DMS53 treated with DMSO at 0.1 percent for 48 hours (cell line): ENCODE results near the gene SNX27.

Experiments
- DNase-seq: peaks from one replicate; lab custom pipeline; 2025; ENCODE audit not compliant: unreplicated experiment; lab: John Stamatoyannopoulos, UW

The SNX27 gene

DNA sequence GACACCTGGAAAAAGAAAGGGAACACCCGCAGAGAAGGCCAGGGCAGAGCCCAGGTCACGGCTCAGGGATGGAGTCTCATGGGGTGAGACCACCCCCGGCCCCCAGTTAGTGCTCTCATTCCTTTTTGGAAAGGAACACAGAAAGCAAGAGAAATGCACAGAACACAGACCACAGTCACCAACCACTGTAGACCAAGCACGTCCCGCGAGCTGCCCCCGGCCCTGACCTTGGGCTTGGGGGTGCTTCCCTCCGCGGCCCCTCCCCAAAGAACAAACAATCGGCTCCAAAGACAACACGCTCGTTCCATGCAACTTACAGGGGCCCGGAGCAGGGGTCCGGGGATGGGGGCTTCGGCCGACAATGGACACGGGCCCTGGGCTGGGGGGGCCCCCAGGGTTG, 92.0 kb downstream of the SNX27 start:
- DNase-seq: no peak

DNA sequence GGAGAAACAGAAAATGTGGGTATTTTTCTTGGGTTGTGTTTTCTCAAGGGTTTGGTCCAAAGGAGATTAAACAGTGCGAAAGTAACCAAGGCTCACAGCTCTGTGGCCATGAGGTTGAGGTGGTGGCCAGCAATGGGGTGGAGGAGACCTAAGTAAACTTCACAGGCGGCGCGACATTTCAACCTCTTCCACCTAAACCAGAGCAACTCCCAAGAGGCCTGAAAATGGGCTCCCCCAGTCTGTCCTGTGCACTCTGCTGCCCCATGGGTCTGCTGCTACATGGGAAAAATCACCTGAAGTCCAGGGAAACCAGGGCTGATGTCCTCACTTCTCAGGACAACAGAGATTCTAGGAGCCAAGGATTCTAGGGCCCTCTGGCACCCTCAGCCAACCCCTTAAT, 92.4 kb downstream of the SNX27 start:
- no peak for DNase-seq

DNA sequence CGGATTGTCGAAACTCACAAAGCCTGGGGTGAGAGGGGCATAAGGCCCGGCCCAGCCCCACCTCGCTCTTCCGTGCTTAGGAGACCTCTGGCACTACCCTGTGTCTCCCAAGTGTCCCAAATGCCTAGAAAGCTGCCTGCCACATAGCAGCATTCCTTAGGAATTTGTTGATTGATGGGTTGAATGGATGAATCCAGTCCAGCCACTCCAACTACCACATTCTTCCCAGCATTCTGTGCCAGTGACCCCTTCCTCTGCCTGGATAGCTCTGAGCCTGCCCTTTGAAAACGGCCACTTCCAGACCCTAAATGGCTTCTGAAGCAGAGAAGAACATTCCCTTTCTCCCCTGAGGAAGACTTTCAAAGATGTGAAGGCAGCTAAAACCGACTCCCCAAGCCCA, 93.3 kb downstream of the SNX27 start:
- no peak for DNase-seq

DNA sequence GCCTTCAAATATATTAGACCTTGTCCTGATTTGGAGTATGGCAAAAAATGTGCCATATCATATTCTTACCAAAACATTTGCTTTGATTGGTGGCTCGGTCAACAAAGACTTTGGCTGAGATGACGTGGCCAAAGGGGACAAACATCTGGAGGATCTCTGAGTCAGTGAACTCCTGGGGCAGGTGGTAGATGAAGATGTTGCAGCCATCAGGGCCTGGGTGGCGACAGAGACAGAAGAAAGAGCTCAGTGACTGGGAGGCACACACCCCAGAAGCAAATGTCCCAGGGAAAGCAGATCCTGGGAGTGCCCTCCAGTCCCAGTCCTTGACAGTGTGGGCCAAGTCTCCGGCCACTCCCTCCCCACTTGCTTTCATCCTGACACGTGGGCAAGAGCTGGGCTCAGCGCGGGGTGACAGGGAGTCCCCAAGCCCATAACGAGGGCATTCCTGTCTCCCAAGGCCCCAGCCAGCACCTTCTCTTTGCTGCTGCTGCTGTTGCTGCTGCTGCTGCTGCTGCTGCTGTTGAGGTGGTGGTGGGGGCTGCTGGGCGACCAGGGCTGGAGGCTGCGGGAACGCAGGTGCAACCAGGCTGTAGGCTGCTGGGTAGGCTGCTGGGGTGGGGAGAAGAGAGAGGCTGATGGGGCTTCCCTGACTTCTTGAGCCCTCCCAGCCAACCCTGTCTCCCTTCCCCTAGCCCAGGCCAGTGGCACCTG, 94.1 kb downstream of the SNX27 start:
- DNase-seq: no peak

DNA sequence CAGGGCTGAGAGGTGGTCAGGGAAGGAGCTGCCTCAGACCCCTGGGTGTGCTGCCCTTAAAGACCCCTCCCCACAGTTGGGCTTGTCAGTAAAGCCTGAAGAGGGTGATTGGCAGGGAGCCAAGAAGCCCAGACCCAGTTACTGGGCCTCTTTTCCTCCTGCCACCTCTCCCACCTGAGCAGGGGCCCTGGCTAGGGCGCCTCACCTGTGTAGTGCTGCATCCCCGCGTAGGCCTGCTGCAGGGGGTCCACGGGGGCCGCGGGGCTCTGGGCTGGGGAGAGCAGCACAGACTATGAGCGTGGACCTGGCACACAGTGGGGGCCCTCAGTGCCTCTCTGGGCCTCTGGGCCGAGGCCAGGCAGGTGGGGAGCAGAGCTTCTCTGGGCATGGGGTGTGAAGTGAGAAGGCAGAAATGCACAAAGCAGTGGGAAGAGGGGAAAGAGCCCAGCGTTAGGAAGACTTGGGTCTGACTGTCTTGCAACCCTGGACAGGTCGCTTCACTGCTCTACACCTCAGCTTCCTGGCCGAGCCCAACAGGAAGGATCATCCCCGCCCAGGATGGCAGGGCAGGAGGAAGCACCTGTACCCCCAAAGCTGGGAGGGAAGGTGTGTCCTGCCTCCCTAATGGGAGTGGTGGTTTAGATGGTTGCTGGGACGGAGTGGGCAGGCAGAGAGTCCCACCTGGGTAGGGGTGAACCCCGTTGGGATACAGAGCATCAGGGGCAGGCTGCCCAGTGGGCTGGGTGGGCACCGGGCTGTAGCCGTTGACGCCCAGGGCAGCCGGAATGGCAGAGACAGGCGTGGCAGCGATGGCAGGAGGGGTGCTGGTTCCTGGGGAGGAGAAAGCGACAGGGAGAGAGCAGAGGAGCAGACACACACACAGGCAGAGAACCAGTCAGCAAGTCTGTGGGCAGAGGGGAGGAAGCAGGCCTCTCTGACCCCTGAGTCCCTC, 94.9 kb downstream of the SNX27 start:
- no peak for DNase-seq

DNA sequence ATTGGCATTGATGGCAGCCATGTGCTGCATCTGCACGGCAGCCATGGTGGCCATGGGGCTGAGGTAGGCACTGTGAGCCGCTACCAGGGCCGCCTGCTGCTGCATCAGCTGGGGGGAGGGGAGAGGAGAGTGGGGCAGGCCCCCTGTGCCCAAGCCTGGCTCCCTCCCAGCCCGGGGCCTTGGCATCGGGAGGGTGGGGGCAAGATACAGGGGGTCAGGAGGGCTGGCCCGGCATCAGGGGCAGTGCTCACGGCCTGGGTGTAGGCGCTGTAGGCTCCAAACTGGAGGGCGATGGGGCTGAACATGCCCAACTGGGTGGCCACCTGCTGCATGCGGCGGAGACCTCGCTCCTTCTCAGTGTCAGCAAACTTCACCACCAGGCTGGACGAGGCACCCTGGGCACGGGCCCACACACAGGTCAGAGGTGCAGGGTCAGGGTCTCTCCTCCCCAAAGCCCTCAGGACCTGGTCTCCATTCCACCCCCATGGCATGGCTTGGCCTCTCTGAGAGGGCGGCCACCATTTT, 95.8 kb downstream of the SNX27 start:
- no peak for DNase-seq

DNA sequence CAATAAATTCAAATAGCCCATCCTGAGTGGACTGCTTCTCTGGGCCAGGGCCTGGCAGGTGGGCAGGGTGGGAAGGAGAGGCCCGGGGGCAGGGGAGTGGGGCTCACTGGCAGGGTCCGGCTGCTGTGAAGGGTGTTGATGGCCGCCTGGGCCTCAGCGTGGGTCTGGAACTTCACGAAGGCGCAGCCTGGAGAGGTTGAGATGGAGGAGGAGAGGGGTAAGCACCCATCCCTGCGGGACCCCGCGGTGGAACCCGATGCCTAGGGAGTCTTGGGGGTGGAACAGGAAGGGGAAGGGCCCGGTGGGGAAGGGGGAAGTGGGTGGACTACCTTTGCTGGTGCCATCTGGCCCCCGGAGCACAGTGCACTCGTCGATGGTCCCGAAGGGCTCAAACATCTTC, 97.0 kb downstream of the SNX27 start:
- no peak for DNase-seq

DNA sequence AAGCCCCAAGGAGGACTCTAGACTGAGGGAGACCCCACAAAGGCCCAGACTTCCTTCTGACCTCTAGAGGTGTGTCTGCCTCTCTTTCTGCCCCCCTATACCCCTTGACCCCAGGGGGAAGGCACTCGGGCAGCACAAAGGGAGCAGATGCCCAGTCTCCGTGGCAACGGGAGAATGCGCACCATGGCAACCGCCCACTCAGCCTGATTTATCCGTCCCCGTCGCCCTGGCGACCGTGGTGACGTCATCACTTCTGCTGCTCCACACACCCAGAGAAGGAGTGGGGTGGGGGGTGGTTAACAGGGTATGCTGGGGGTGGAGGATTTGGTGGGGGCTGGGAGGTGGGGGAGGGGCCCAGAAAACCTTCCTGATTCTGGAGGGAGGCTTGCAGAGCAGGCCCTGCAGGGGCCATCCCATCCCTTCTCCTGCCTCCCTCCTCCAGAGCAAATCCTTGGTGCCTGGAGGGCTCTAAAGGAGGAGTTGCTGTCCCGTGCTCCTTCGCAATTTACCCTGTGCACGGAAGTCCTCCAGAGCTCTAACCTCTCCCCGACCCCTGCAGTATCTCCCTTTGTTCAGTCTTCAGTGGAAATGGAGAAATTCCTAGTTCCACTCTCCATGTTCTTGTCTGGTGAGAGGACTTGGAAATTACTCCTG, 98.5 kb downstream of the SNX27 start:
- DNase-seq: no peak

DNA sequence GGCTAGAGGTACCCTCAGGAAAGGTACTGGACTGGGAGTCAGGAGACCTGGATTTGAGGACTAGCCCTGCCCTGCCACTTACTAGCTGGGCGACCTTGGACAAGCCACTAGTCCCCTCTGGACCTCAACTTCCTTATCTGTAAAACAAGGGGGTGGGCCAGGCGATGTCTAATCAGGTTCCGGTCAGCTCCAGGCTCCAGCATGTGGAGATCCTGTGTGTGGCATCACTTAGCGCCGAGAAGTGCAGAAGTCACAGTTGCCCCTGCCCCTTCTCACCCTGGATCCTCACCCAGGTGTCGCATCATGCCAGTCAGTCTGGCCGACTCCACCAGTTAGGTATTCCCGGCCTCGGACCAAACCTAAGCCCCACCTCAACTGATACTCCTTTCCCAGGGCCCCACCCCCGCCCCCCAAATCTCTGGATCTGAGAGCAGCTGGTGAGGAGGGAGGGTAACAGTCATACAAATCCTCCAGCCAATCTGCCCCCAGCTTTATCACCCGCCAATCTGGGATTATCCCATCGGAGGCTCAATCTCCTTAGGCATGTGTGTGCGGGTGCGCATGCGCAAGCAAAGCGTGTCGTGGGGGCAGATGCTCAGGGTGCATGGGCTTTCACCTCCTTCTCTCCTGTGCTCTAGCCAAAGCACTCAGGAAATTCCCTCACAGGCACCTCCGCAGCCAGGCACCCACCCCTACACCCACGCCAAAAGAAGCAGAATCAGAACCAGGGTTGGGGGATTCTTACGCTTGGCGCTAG, 99.4 kb downstream of the SNX27 start:
- no peak for DNase-seq

DNA sequence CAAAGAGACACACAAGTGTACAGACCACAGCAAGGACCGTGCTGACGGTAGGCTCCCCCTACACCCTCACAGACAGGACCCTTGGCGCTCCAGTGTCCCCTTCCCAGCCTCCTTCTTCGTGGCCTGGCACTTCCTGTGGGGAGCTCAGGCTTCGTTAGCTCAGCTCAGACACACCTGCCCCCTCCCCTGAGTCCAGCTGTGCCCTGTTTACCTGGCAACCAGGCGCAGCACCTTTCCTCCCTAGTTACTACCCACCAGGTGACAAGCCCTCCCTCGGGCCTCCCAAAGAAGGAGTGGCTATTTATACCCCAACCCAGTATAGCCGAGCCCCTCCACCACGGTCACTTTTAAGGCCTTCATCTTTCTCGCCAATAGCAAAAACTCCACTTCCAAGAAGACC, 100.1 kb downstream of the SNX27 start:
- DNase-seq: peak; percentile 59

DNA sequence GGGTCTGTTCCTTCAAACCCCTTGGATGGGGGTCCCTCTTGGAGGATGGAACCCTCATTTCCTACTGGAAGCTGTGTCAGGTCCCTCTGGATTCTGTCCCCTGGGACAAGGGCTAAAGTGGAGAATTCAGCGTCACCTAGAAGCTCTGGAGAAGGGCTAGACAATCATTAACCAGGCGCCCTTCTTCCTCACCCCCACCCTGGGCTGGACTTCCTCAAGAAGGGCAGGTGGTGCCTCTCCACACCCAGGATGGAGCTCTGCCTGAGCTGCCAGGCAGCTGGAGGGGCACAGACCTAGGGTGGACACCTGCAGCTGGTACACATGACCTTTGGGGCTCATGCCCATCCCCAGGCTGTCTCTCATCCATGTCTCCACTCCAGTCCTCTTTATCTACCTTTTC, 101.2 kb downstream of the SNX27 start:
- DNase-seq: peak; percentile 88

DNA sequence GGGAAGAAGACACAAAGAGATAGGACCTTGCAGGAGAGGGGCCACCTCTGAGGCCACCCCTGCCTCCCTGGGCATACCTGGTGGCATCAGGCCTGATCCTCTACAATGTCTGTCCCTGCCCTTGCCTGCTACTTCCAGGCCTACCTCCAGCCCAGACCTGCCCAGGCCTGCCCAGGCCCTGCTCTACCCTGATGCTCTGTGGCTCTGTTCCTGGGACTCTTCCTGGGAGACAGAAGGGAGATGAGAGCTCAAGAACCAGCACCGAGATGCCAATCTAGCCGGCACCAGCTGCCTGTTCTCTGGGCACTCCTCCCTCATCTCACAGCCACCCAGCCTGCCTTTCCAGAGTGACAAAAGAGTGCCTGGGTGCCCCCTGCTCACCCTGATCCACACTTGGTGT, 102.0 kb downstream of the SNX27 start:
- no peak for DNase-seq

DNA sequence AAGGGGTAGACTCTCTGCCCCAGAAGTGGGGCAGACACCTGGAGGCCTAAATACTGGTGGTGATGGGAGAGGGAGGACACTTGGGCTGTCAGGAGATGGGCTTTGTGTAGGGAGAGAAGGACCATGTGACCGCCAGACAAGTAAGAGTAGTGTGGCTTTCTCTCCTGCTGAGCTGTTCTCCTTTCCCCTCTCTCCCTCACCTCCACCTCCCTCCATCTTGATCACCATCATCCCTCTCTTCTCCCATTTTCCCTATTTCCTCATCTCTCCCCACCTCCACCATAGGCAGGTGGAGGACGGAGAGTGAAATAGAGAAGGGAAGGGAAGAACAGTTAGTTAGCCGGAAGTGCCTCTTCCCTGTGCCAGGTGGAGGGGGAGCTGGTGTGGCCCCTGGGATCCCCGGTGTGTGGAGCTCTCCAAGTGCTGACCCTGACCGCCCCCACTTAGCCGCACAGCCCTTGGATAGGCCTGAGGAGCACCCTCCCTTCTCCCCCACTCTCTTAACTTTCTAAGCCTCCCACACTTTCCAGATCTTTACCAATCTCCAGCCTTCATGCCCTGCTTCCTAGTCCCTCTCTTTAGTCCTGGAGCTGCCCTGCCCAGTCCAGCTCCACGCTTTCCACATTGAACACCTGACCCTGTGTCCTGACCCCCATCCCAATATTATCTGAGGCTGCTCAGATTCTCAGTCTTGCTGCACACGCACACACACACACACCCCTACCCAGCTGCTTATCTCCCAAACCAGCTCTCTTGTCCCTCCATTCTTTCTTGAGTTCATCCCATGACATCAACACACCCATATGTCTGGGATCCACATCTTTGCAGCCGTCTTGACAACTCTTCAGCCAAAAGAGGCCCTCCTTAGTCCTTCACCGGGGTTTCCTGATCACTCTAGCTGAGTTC, 103.2 kb downstream of the SNX27 start:
- DNase-seq: no peak

DNA sequence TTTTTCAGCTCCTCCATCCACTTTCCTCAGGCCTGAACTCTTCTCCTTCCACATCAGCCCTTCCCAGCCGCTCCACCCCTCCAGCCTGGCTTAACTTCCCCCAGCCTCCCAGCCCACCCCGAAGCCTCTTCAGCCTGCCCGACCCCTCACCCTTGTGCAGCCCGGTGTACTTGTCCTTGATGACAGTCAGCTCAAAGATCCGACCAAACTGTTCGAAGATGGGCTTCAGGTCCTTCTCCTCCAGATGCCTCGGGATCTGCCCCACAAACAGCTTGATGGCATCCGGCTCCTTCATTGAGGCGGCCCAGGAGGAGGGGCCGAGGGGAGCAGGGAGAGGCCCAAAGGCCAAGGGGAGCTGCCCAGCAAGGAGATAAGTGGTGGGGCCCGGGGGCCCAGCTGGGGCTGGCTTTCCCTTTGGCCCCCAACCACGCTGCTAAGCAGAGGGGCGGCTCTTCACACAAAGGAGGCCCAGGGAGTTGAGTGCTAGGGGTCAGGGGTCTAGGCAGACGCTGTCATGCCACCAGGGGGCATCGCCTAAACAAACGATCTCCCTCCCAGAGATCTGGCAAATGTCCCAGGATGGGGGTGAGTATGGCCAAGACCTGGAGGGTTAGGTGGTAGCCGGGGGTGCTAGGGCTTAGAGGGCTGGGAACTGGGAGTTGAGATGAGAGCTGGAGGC, 104.0 kb downstream of the SNX27 start:
- no peak for DNase-seq

DNA sequence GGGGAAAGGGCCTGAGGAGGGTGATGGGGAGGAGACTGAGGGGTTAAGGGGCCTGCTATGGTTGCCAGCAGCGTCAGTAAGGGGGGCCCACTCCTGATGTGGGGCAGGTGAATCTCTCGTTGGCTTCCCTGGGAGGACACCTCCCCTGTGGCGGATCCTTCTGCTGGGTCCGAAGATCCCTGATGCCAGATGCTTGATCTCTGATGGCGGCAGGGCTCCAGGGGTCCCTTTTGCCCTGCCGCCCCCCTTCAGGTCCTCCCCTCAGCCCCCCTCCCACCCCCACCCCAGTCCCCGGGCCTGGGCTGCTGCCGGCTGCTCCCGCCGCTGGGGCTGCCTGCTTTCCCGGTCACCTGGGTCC, 104.5 kb downstream of the SNX27 start:
- DNase-seq: no peak

DNA sequence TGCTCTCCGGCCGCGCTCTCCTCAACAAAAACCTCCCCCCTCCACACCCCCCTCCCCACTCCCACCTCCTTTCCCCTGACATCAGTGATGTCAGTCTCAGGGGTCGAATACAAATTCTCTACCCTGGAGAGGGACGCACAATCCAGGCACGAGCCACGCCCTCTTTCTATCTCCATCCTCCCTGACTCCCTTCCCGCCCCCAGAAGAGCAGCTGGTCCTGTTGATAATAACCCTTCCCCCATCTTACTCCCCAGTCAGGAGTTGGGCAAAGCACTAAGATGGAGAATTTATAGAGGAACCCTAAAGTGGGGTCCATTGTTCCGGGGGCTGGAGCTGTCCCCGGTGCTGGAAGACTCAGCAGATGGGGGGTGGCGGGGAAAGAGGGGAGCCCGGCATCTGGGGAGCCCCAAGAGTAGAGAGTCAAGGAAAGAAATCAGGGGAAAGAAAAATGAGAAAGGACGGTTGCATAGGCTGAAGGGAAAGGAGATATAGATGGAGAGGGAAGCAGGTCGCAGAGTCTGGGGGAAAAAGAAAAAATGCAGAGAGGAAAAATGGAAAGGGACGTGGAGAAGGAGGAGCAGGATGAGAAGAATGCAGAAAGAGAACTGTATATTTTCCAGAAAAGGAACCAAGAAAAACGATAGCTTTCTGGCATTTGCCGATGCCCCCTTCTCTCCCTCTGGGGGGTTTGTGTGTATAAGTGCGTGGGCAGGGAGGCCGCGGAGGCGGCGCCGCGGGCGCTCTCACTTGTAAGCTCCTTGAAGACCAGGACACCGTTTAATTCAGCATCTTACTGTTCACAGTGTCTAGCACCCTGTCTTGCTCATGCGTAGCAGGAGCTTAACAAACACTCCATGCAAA, 105.2 kb downstream of the SNX27 start, which contains the start of gene CELF3:
Gene CELF3 (minus strand): TSS at position 33 of the 861 bp plus-strand sequence. CDS start 783 bp downstream, outside the sequence.
- peak; percentile 87 for DNase-seq

DNA sequence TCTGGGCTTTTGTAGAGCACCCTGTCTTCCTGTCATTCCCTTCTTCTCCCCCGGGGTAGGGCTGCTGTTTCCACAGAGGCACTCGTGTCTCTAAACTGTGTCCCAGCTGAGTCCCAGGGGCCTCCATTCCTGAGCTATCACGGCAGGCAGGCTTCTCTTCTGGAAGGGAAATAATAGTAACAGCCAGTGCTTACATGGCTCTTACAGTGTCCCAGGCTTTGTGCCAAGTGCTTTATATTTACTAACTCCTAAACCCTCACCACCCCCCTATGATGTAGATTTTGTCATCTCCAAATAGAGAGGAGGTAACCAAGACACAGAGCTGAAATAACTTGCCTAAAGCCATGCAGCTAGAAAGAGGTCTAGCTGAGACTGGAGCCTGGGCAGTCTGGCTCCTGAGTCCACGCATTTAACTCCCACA, 106.2 kb downstream of the SNX27 start:
- DNase-seq: no peak

DNA sequence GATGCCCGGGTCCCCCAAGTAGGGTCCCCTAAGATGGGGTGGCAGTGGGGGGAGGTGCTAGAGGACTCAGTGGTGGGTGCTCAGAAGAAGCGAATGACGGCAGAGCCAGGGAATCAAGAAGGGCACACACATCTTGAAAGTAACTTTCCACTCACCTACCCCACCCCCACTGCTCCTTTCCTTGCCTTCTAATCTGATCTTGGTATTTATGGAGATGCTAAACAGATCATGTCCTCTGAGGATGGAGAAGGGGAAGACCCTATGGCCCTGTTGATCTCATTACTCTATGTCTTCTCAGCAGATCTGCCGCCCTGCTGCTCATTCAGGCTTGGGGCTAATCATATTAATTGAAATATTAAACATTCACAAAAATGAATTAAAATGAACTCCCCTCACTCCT, 106.8 kb downstream of the SNX27 start:
- no peak for DNase-seq
